Fibroblast of lung (primary cell): ENCODE measurements around the gene TMEM106C. TPM values are rescaled to one million over a fixed set of nuclear protein-coding genes. Genes with fewer than 3 reads are reported as not detected.

Source experiments
- DNase-seq, 2 donors: peaks; one replicate each; pipeline versions ENCODE4 v3.0.0 to v3.0.0-alpha.2; 2010; ENCODE audit warnings: low read depth in 2 of 2
- H2AFZ ChIP-seq: 2 replicates; pipeline ENCODE4 v1.5.1; 2012; ENCODE audit warnings: low read length, control low read depth, inconsistent platforms
- H3K27ac ChIP-seq: 2 replicates; pipeline ENCODE4 v1.5.1; 2011; ENCODE audit warnings: low read length, control low read depth; ENCODE audit not compliant: insufficient read depth
- H3K27me3 ChIP-seq: 2 replicates; pipeline ENCODE4 v1.5.1; 2011; ENCODE audit warnings: mild to moderate bottlenecking, low read length; ENCODE audit not compliant: control insufficient read depth, insufficient read depth
- H3K36me3 ChIP-seq: 2 replicates; pipeline ENCODE4 v1.5.1; 2011; ENCODE audit warnings: low read length; ENCODE audit not compliant: control insufficient read depth, insufficient read depth
- H3K4me1 ChIP-seq: 2 replicates; pipeline ENCODE4 v1.5.1; 2011; ENCODE audit warnings: low read length; ENCODE audit not compliant: control insufficient read depth, insufficient read depth; ENCODE audit errors: extremely low read depth
- H3K4me2 ChIP-seq: 2 replicates; pipeline ENCODE4 v1.5.1; 2011; ENCODE audit warnings: low read length, control low read depth; ENCODE audit not compliant: insufficient read depth; ENCODE audit errors: extremely low read depth
- H3K4me3 ChIP-seq, 4 experiments: fragments of 200-600 bp in 1 of 4; sonication (generic) in 1 of 4; replicated peaks in 1 of 4; 2 replicates each; pipeline ENCODE4 v1.5.1; 2011 to 2016; ENCODE audit warnings: low read length in 4 of 4, low read depth in 3 of 4, mild to moderate bottlenecking in 3 of 4, control low read depth in 2 of 4, inconsistent platforms in 1 of 4, mixed read lengths in 1 of 4; ENCODE audit not compliant: insufficient read depth in 1 of 4; ENCODE audit errors: control extremely low read depth in 1 of 4
- H3K79me2 ChIP-seq: 2 replicates; pipeline ENCODE4 v1.5.1; 2012; ENCODE audit warnings: mild to moderate bottlenecking, low read length, inconsistent platforms; ENCODE audit not compliant: control insufficient read depth, insufficient read depth
- H3K9ac ChIP-seq: 2 replicates; pipeline ENCODE4 v1.5.1; 2011; ENCODE audit warnings: mild to moderate bottlenecking, low read length, control low read depth; ENCODE audit not compliant: insufficient read depth
- H3K9me3 ChIP-seq: 2 replicates; pipeline ENCODE4 v1.5.1; 2012; ENCODE audit warnings: low read depth, low read length; ENCODE audit not compliant: control insufficient read depth, insufficient read depth
- H4K20me1 ChIP-seq: 2 replicates; pipeline ENCODE4 v1.5.1; 2011; ENCODE audit warnings: low read length; ENCODE audit not compliant: control insufficient read depth, insufficient read depth; ENCODE audit errors: extremely low read depth
- CTCF ChIP-seq, 2 donors: IDR thresholded peaks in 1 of 2; conservative IDR thresholded peaks in 1 of 2; 1 replicate in 1 of 2; 2 replicates in 1 of 2; pipeline ENCODE4 v1.5.1; 2011 to 2012; ENCODE audit warnings: low read length in 2 of 2, control low read depth in 1 of 2, inconsistent platforms in 1 of 2, low read depth in 1 of 2, mild to moderate bottlenecking in 1 of 2
- EZH2 ChIP-seq: IDR thresholded peaks from 2 replicates; pipeline ENCODE4 v1.5.1; 2012; ENCODE audit warnings: low read length, control low read depth, mild to moderate bottlenecking; ENCODE audit errors: missing control alignments
- polyA plus RNA-seq, 2 donors: library from polyadenylated mRNA; depleted of rRNA in 1 of 2; stranded (reverse) in 1 of 2; unstranded in 1 of 2; fragments of >200 nt; gene quantifications; 2 replicates each; pipeline ENCODE4 v1.2.1, GENCODE V29; 2011 to 2012; ENCODE audit warnings: missing spikeins in 1 of 2
- total RNA-seq: library from RNA; depleted of rRNA; stranded (reverse); fragments of >200 nt; gene quantifications from 2 replicates; pipeline ENCODE4 v1.2.1, GENCODE V29; 2014

Gene TMEM106C
- total and polyA plus RNA-seq, 2 donors (not counting 1 experiment from before 2014, with no cell fraction given) = 85.0 to 91.7 TPM

DNA sequence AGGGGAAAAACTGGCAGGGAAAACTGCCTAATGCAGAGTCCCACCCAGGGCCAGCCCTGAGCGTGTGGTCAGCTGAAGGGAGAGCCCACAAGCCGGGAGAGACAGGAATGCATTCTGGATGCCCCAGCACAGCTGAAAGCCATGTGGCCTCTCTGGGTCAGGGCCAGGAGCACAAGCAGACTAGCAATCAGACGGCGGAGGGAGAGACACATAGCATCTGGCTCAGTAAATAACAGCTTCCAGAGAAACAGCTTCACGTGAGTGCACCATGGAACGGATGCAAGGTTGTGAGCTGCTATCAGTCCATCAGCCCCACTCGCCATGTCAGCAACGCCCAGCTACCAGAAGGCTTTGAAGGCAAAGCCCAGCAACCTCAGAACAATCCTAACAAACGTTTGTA is 28.2 kb upstream of the TMEM106C start:
- no peaks in the 10 kb centered on the region for H4K20me1 ChIP-seq
- peak; percentile 74 to 87 for DNase-seq
- peak overlapping the region; percentile 58 for H3K4me2 ChIP-seq
- no peak overlapping the region for H3K4me3 ChIP-seq
- peaks cover 9% of the 10 kb centered on the region for H3K4me1 ChIP-seq
- no peaks in the 10 kb centered on the region for H3K9me3 ChIP-seq
- no peak overlapping the region for H3K27ac ChIP-seq
- no peak overlapping the region for H2AFZ ChIP-seq
- H3K9ac ChIP-seq = no peak overlapping the region
- no peaks in the 10 kb centered on the region for H3K36me3 ChIP-seq
- H3K79me2 ChIP-seq = no peaks in the 10 kb centered on the region
- no peak for TF ChIP-seq EZH2
- no peak for TF ChIP-seq CTCF (conservative IDR thresholded peaks at IDR 0.05 in 1 of 2, IDR thresholded peaks at IDR 0.05 in 1 of 2; ENCODE audit: low read depth in 1 of 2, low read length in 2 of 2)
- peaks cover 7% of the 10 kb centered on the region for H3K27me3 ChIP-seq

- H3K4me3 ChIP-seq = no peak overlapping the region
These were observed 25.3 kb upstream of the TMEM106C start for GRCh38 chr12:47938093-47938492.

DNA sequence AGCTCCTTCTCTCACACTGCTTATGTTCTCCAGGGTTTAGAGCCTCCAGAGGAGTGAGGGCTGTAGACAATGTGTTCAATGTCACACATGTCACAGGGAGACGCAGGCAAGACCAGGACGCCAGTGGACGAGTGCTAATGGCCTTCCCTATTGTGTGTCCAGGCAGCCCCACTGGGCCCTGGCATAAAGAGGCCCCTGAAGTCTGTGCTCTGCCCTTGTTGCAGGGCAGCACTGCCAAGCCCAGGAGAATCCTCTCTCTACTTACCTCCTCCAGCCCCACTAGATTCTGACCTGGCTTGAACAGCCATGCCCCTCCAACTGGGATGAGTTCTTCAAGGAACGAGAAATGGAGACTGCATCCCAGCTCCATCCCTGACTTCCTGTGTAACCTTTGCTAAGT is 24.8 kb upstream of the TMEM106C start:
- H3K36me3 ChIP-seq = no peaks in the 10 kb centered on the region
- no peak overlapping the region for H2AFZ ChIP-seq
- H4K20me1 ChIP-seq = no peaks in the 10 kb centered on the region
- H3K4me1 ChIP-seq = peaks cover 9% of the 10 kb centered on the region
- DNase-seq = no peak
- no peaks in the 10 kb centered on the region for H3K9me3 ChIP-seq
- no peaks in the 10 kb centered on the region for H3K79me2 ChIP-seq
- no peak for TF ChIP-seq EZH2
- no peak for TF ChIP-seq CTCF (conservative IDR thresholded peaks at IDR 0.05 in 1 of 2, IDR thresholded peaks at IDR 0.05 in 1 of 2; ENCODE audit: low read depth in 1 of 2, low read length in 2 of 2)
- H3K9ac ChIP-seq = no peak overlapping the region
- no peak overlapping the region for H3K27ac ChIP-seq
- H3K27me3 ChIP-seq = no peaks in the 10 kb centered on the region
- no peak overlapping the region for H3K4me3 ChIP-seq
- H3K4me2 ChIP-seq = no peak overlapping the region

More at GRCh38 chr12:47938093-47938492, 25.3 kb upstream of the TMEM106C start:
- Histone ChIP-seq H3K9me3 (no peaks in the 10 kb centered on the region), H3K4me2 (peak overlapping the region; percentile 25), H3K27ac (no peak overlapping the region), H3K27me3 (no peaks in the 10 kb centered on the region), H3K36me3 (no peaks in the 10 kb centered on the region), H3K4me1 (peaks cover 9% of the 10 kb centered on the region), H3K79me2 (no peaks in the 10 kb centered on the region), H4K20me1 (no peaks in the 10 kb centered on the region), H3K9ac (no peak overlapping the region), H2AFZ (no peak overlapping the region)
- TF ChIP-seq EZH2 (no peak), CTCF (conservative IDR thresholded peaks at IDR 0.05 in 1 of 2, IDR thresholded peaks at IDR 0.05 in 1 of 2; ENCODE audit: low read depth in 1 of 2, low read length in 2 of 2) (no peak)
- peak; percentile 50 to 54 for DNase-seq
